Peyer's patch (tissue), 4 donors: ENCODE data around the gene CD248. TPM values are rescaled to one million over a fixed set of nuclear protein-coding genes. Genes with fewer than 3 reads are reported as not detected.
"Not testable (repeated sequence)": the region's sequence is repeated elsewhere in the genome, so short reads cannot be mapped to it uniquely, and the experiment has no call there.

Experiments
- DNase-seq, 3 donors: peaks; one replicate each; pipeline ENCODE4 v3.0.0-alpha.2; 2017 to 2019
- H3K27ac ChIP-seq, 4 donors: fragments of 200-600 bp; sonication (generic); one replicate each; pipeline ENCODE4 v1.5.1; 2016 to 2019
- H3K27me3 ChIP-seq, 2 donors: fragments of 200-600 bp; sonication (generic); one replicate each; pipeline ENCODE4 v1.5.1; 2019
- H3K36me3 ChIP-seq, 3 donors: fragments of 200-600 bp; sonication (generic); one replicate each; pipeline ENCODE4 v1.5.1; 2016 to 2019
- H3K4me1 ChIP-seq, 4 donors: fragments of 200-600 bp; sonication (generic); one replicate each; pipeline ENCODE4 v1.5.1; 2016 to 2019
- H3K4me3 ChIP-seq, 4 donors: fragments of 200-600 bp; sonication (generic); 1 replicate in 3 of 4; 2 replicates in 1 of 4; pipeline ENCODE4 v1.5.1; 2016 to 2019; ENCODE audit warnings: mild to moderate bottlenecking in 1 of 4
- H3K9me3 ChIP-seq, 4 donors: fragments of 200-600 bp; sonication (generic); one replicate each; pipeline ENCODE4 v1.5.1; 2016 to 2019; ENCODE audit warnings: mild to moderate bottlenecking in 1 of 4
- CTCF ChIP-seq, 6 experiments: fragments of 450-650 bp in 4 of 6; fragments of 200-600 bp in 2 of 6; sonication (generic) in 1 of 6; IDR thresholded peaks; one replicate each; pipeline ENCODE4 v1.5.1; 2017 to 2019; ENCODE audit warnings: antibody characterized with exemption in 6 of 6, mild to moderate bottlenecking in 3 of 6, moderate library complexity in 1 of 6
- POLR2A ChIP-seq, 2 donors: fragments of 450-650 bp; IDR thresholded peaks; one replicate each; pipeline ENCODE4 v1.5.1; 2017; ENCODE audit warnings: antibody characterized with exemption in 2 of 2, mild to moderate bottlenecking in 2 of 2, moderate library complexity in 2 of 2
- total RNA-seq, 4 donors: library from RNA; depleted of rRNA; stranded (reverse); fragments of >200 nt; gene quantifications; one replicate each; pipeline ENCODE4 v1.1.0, GENCODE V29; 2016

Gene CD248
- total RNA-seq, 4 donors from 2014 or later = 2.9 to 44.6 (median 12.0) TPM

- DNase-seq, H3K9me3 ChIP-seq, H3K36me3 ChIP-seq, H3K27me3 ChIP-seq: not testable (repeated sequence)
- peak in 1 of 2 donors; percentile 13 for TF ChIP-seq POLR2A (IDR thresholded peaks at IDR 0.05)
- H3K4me1 ChIP-seq = peaks cover 8 to 28% (median 11%) of the 10 kb centered on the region in 4 donors
- peak overlapping the region in 2 of 4 donors; percentile 42 to 48 for H3K4me3 ChIP-seq
- H3K27ac ChIP-seq = peak overlapping the region in 3 of 4 donors; percentile 65 to 94 (median 90)
Measured at GRCh38 chr11:66350560-66351235, 33.9 kb upstream of the CD248 start.

GRCh38 chr11:66349084-66349386 is 32.2 kb upstream of the CD248 start:
- H3K4me3 ChIP-seq = peak overlapping the region in 2 of 4 donors; percentile 66 to 95
- H3K27me3 ChIP-seq = no peaks in the 10 kb centered on the region
- H3K27ac ChIP-seq = peak overlapping the region in 3 of 4 donors; percentile 23 to 99 (median 94)
- TF ChIP-seq POLR2A (IDR thresholded peaks at IDR 0.05) = no peak
- TF ChIP-seq CTCF (IDR thresholded peaks at IDR 0.05) = no peak
- H3K9me3 ChIP-seq = no peaks in the 10 kb centered on the region
- H3K4me1 ChIP-seq = peaks cover 13 to 39% (median 18%) of the 10 kb centered on the region in 4 donors
- no peak for DNase-seq
- no peaks in the 10 kb centered on the region for H3K36me3 ChIP-seq

GRCh38 chr11:66347425-66348276 is 30.8 kb upstream of the CD248 start, which contains the start of gene B4GAT1:
Gene B4GAT1 (minus strand): TSS chr11:66347629. CDS start chr11:66347545, 84 bp downstream.
- Histone ChIP-seq H3K4me3 (peak within 1 kb of the TSS; percentile 66 to 95 (median 82)), H3K4me1 (peaks cover 18 to 48% (median 20%) of the 10 kb centered on the region in 4 donors), H3K36me3 (no peaks in the 10 kb centered on the region), H3K27ac (peak within 1 kb of the TSS; percentile 79 to 99 (median 89)), H3K9me3 (no peaks in the 10 kb centered on the region), H3K27me3 (no peaks in the 10 kb centered on the region)
- TF ChIP-seq CTCF (IDR thresholded peaks at IDR 0.05) = no peak
- peak; percentile 52 to 66 for TF ChIP-seq POLR2A (IDR thresholded peaks at IDR 0.05)
- DNase-seq = peak; percentile 79 to 94 (median 88)

GRCh38 chr11:66346476-66347424 is 29.9 kb upstream of the CD248 start:
- Histone ChIP-seq H3K4me1 (peaks cover 18 to 48% (median 20%) of the 10 kb centered on the region in 4 donors), H3K36me3 (peaks cover 0 to 2% (median 0%) of the 10 kb centered on the region in 3 donors), H3K27me3 (no peaks in the 10 kb centered on the region), H3K4me3 (peak overlapping the region; percentile 66 to 95 (median 82)), H3K27ac (peak overlapping the region; percentile 79 to 99 (median 89)), H3K9me3 (no peaks in the 10 kb centered on the region)
- no peak for TF ChIP-seq POLR2A (IDR thresholded peaks at IDR 0.05)
- no peak for TF ChIP-seq CTCF (IDR thresholded peaks at IDR 0.05)
- DNase-seq = peak in 1 of 3 donors; percentile 55

- no peaks in the 10 kb centered on the region for H3K9me3 ChIP-seq
- DNase-seq = no peak
- TF ChIP-seq POLR2A (IDR thresholded peaks at IDR 0.05) (no peak), CTCF (IDR thresholded peaks at IDR 0.05) (no peak)
Measured at GRCh38 chr11:66345316-66345649, 28.4 kb upstream of the CD248 start.

More at GRCh38 chr11:66345316-66345649, 28.4 kb upstream of the CD248 start:
- Histone ChIP-seq H3K27me3 (no peaks in the 10 kb centered on the region), H3K4me1 (peaks cover 18 to 48% (median 20%) of the 10 kb centered on the region in 4 donors), H3K36me3 (peaks cover 0 to 17% (median 0%) of the 10 kb centered on the region in 3 donors), H3K27ac (peak overlapping the region; percentile 72 to 99 (median 78)), H3K4me3 (peak overlapping the region; percentile 66 to 99 (median 90))
